ENCODE measurements around the gene SOBP. TPM values are rescaled to one million over a fixed set of nuclear protein-coding genes. Genes with fewer than 3 reads are reported as not detected.

Gene SOBP
- total RNA-seq, 4 donors from 2014 or later: 3.8 to 32.5 (median 19.4) TPM

DNA sequence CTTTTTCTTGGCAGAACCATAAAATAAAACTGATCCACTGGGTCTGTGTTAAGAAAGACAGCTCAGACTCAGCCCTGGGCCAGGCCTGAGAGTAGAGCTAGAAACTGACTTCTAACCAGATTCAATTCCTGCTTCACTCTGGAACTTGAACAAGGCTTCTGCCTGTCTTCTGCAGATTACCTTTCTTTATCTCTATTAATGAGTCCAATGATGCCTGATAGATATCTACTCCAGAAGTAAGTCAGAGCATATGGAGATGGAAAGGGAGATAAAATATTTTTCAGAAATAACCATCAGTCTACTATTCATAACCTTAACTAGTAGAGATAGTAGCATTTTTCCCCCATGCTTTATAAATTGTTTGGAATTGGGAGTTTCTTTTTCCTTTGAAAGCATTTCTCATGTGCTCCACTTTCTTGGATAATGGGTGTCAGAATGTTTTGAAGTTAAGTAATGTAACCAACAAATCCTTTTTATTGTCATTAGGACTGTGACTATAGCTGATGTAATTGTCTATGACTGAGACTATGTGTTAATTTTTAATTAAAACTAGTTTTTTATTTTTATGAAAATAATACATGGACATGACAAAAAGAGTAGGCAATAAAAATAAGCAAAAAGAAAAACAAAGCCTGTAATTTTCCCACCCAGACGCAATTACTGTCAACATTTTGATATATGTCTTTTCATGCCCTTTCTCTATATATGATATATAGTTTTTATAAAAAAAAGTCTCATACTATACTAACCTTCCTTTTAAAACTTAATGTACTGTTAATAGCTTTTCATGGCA lies 7.2 kb downstream of the SOBP start:
- intact Hi-C loops (cut with DNase I; ENCODE audit: low total_unique reads): loop anchor here (10.0 kb wide), 2 partner anchors 1158 to 1702 kb away; no protein-coding TSS in a partner anchor
- Histone ChIP-seq H3K36me3 (no peaks in the 10 kb centered on the region), H3K27ac (peak overlapping the region; percentile 90 to 95 (median 92)), H3K27me3 (no peaks in the 10 kb centered on the region), H3K9me3 (no peaks in the 10 kb centered on the region), H3K4me3 (no peak overlapping the region), H3K4me1 (peaks cover 65 to 66% of the 10 kb centered on the region in 2 donors)
- in situ Hi-C loops (cut with MboI; ENCODE audit: low sequenced_read_pairs in 4 of 4): loop anchor here in 3 of 4 donors (10.0 to 25.0 kb wide), 2 partner anchors 158 to 165 kb away; no protein-coding TSS in a partner anchor
- TF ChIP-seq POLR2A (IDR thresholded peaks at IDR 0.05) (no peak), CTCF (IDR thresholded peaks at IDR 0.05 in 4 of 5, conservative IDR thresholded peaks at IDR 0.05 in 1 of 5) (no peak)
- ATAC-seq: no peak
- DNase-seq: no peak

GRCh38 chr6:107504270-107505026 lies 14.5 kb downstream of the SOBP start:
- no peaks in the 10 kb centered on the region for H3K27me3 ChIP-seq
- no peak for TF ChIP-seq POLR2A (IDR thresholded peaks at IDR 0.05)
- TF ChIP-seq CTCF (IDR thresholded peaks at IDR 0.05 in 4 of 5, conservative IDR thresholded peaks at IDR 0.05 in 1 of 5): no peak
- no peaks in the 10 kb centered on the region for H3K9me3 ChIP-seq
- ATAC-seq (no peak), DNase-seq (no peak)
- H3K4me3 ChIP-seq: no peak overlapping the region
- in situ Hi-C loops (cut with MboI; ENCODE audit: low sequenced_read_pairs in 4 of 4): no loop called here
- peaks cover 0 to 5% of the 10 kb centered on the region in 2 donors for H3K36me3 ChIP-seq
- H3K27ac ChIP-seq: no peak overlapping the region
- intact Hi-C loops (cut with DNase I; ENCODE audit: low total_unique reads): no loop called here
- H3K4me1 ChIP-seq: peaks cover 12 to 25% of the 10 kb centered on the region in 2 donors

DNA sequence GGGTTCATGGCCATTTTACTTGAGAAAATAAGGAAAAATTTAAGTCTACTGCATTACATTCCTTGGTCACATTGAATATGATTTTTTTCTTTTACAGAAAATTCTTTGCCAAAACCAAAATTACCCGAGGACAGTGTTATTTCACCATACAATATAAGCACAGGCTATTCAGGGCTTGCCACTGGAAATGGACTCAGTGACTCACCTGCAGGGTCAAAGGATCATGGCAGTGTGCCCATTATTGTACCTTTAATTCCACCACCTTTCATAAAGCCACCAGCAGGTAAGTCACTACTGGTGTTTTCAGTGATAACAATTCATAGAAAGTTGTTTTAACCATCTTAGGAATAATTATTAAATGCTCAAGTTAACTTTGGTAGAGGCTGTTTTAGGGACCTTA lies 16.2 kb downstream of the SOBP start:
- ATAC-seq (no peak), DNase-seq (no peak)
- no peak for TF ChIP-seq POLR2A (IDR thresholded peaks at IDR 0.05)
- TF ChIP-seq CTCF (IDR thresholded peaks at IDR 0.05 in 4 of 5, conservative IDR thresholded peaks at IDR 0.05 in 1 of 5): no peak
- Histone ChIP-seq H3K4me1 (peaks cover 10 to 24% of the 10 kb centered on the region in 2 donors), H3K27me3 (no peaks in the 10 kb centered on the region), H3K4me3 (no peak overlapping the region), H3K9me3 (no peaks in the 10 kb centered on the region), H3K27ac (no peak overlapping the region), H3K36me3 (peaks cover 0 to 5% of the 10 kb centered on the region in 2 donors)
- intact Hi-C loops (cut with DNase I; ENCODE audit: low total_unique reads): no loop called here
- in situ Hi-C loops (cut with MboI; ENCODE audit: low sequenced_read_pairs in 4 of 4): no loop called here

DNA sequence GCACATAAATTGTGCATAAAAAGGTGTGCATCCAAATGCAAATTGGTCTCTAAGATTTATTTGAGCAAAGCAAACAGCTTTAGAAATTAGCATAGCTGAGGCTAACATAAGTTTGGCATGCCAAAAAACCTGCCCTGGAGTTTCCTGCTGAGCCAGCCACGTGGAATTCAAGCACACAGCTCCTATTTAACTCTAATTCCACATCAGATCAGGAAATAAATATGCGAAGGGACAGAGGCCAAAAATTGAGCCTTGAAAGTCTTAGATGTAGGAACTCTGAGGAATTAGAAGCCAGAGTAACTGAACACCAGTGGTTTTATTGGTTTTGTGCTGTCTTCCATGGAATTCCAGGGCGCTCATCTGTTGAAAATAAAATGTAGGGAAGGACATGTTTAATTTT lies 19.6 kb downstream of the SOBP start:
- H3K27me3 ChIP-seq: no peaks in the 10 kb centered on the region
- intact Hi-C loops (cut with DNase I; ENCODE audit: low total_unique reads) (no loop called here), in situ Hi-C loops (cut with MboI; ENCODE audit: low sequenced_read_pairs in 4 of 4) (no loop called here)
- peaks cover 0 to 5% of the 10 kb centered on the region in 2 donors for H3K36me3 ChIP-seq
- DNase-seq: no peak
- no peak for ATAC-seq
- TF ChIP-seq POLR2A (IDR thresholded peaks at IDR 0.05): no peak
- TF ChIP-seq CTCF (IDR thresholded peaks at IDR 0.05 in 4 of 5, conservative IDR thresholded peaks at IDR 0.05 in 1 of 5): no peak
- peaks cover 10 to 20% of the 10 kb centered on the region in 2 donors for H3K4me1 ChIP-seq
- peak overlapping the region in 3 of 4 donors; percentile 1 to 42 (median 38) for H3K27ac ChIP-seq
- no peaks in the 10 kb centered on the region for H3K9me3 ChIP-seq
- H3K4me3 ChIP-seq: no peak overlapping the region

All from gastrocnemius medialis (tissue), 4 donors.